Measurements from ENCODE around the gene LRCH1. TPM values are rescaled to one million over a fixed set of nuclear protein-coding genes. Genes with fewer than 3 reads are reported as not detected.

The LRCH1 gene
- total and polyA plus RNA-seq, 5 donors from 2014 or later: 2.6 to 23.5 (median 3.4) TPM

- Histone ChIP-seq H3K27ac (ENCODE audit: insufficient read depth, low read length, poor library complexity, severe bottlenecking) (no peak overlapping the region), H3K9me3 (ENCODE audit: control insufficient read depth in 2 of 2, low read length in 2 of 2) (peaks cover 0 to 5% of the 10 kb centered on the region in 2 experiments), H3K4me3 (ENCODE audit: low read depth, low read length) (no peak overlapping the region), H3K36me3 (ENCODE audit: control insufficient read depth, insufficient read depth, low read length) (no peaks in the 10 kb centered on the region), H3K27me3 (ENCODE audit: control insufficient read depth, insufficient read depth, low read length) (peaks cover 4% of the 10 kb centered on the region), H3K4me1 (ENCODE audit: control insufficient read depth, insufficient read depth, low read length, poor library complexity, severe bottlenecking) (no peaks in the 10 kb centered on the region)
- Mint-ChIP-seq H3K9me3 (peaks cover 0 to 5% (median 0%) of the 10 kb centered on the region in 7 donors), H3K36me3 (no peaks in the 10 kb centered on the region), H3K27ac (no peak overlapping the region), H3K27me3 (peaks cover 31% of the 10 kb centered on the region), H3K4me3 (no peak overlapping the region), H3K4me1 (no peaks in the 10 kb centered on the region)
- no peak for ATAC-seq (ENCODE audit: low read depth in 2 of 2)
- DNase-seq: no peak
Observed at GRCh38 chr13:46519182-46519581, 33.8 kb upstream of the LRCH1 start.

- Histone ChIP-seq H3K36me3 (ENCODE audit: control insufficient read depth, insufficient read depth, low read length) (no peaks in the 10 kb centered on the region), H3K9me3 (ENCODE audit: control insufficient read depth in 2 of 2, low read length in 2 of 2) (peaks cover 0 to 5% of the 10 kb centered on the region in 2 experiments), H3K4me1 (ENCODE audit: control insufficient read depth, insufficient read depth, low read length, poor library complexity, severe bottlenecking) (no peaks in the 10 kb centered on the region), H3K27ac (ENCODE audit: insufficient read depth, low read length, poor library complexity, severe bottlenecking) (no peak overlapping the region), H3K27me3 (ENCODE audit: control insufficient read depth, insufficient read depth, low read length) (peaks cover 8% of the 10 kb centered on the region), H3K4me3 (ENCODE audit: low read depth, low read length) (no peak overlapping the region)
- Mint-ChIP-seq H3K4me3 (no peak overlapping the region), H3K36me3 (no peaks in the 10 kb centered on the region), H3K27me3 (peaks cover 31% of the 10 kb centered on the region), H3K27ac (no peak overlapping the region), H3K4me1 (no peaks in the 10 kb centered on the region), H3K9me3 (peaks cover 0 to 5% (median 0%) of the 10 kb centered on the region in 7 donors)
- DNase-seq (no peak), ATAC-seq (ENCODE audit: low read depth in 2 of 2) (no peak)
Observed at GRCh38 chr13:46520166-46520565, 32.8 kb upstream of the LRCH1 start.

- Histone ChIP-seq H3K4me3 (ENCODE audit: low read depth, low read length) (no peak overlapping the region), H3K36me3 (ENCODE audit: control insufficient read depth, insufficient read depth, low read length) (no peaks in the 10 kb centered on the region), H3K27me3 (ENCODE audit: control insufficient read depth, insufficient read depth, low read length) (peaks cover 13% of the 10 kb centered on the region), H3K4me1 (ENCODE audit: control insufficient read depth, insufficient read depth, low read length, poor library complexity, severe bottlenecking) (no peaks in the 10 kb centered on the region), H3K27ac (ENCODE audit: insufficient read depth, low read length, poor library complexity, severe bottlenecking) (no peak overlapping the region), H3K9me3 (ENCODE audit: control insufficient read depth in 2 of 2, low read length in 2 of 2) (peaks cover 0 to 5% of the 10 kb centered on the region in 2 experiments)
- Mint-ChIP-seq H3K4me1 (no peaks in the 10 kb centered on the region), H3K9me3 (peaks cover 0 to 3% (median 0%) of the 10 kb centered on the region in 7 donors), H3K36me3 (no peaks in the 10 kb centered on the region), H3K27ac (no peak overlapping the region), H3K4me3 (no peak overlapping the region), H3K27me3 (peaks cover 35% of the 10 kb centered on the region)
- DNase-seq (no peak), ATAC-seq (ENCODE audit: low read depth in 2 of 2) (no peak)
Observed at GRCh38 chr13:46521486-46521885, 31.5 kb upstream of the LRCH1 start.

GRCh38 chr13:46521921-46522747 lies 30.8 kb upstream of the LRCH1 start:
- no peak overlapping the region for H3K27ac Mint-ChIP-seq
- H3K27me3 ChIP-seq (ENCODE audit: control insufficient read depth, insufficient read depth, low read length): peaks cover 13% of the 10 kb centered on the region
- no peaks in the 10 kb centered on the region for H3K4me1 Mint-ChIP-seq
- peaks cover 0 to 3% (median 0%) of the 10 kb centered on the region in 7 donors for H3K9me3 Mint-ChIP-seq
- peaks cover 0 to 5% of the 10 kb centered on the region in 2 experiments for H3K9me3 ChIP-seq (ENCODE audit: control insufficient read depth in 2 of 2, low read length in 2 of 2)
- DNase-seq: no peak
- no peaks in the 10 kb centered on the region for H3K4me1 ChIP-seq (ENCODE audit: control insufficient read depth, insufficient read depth, low read length, poor library complexity, severe bottlenecking)
- H3K36me3 Mint-ChIP-seq: no peaks in the 10 kb centered on the region
- H3K4me3 Mint-ChIP-seq: no peak overlapping the region
- ATAC-seq (ENCODE audit: low read depth in 2 of 2): no peak
- H3K4me3 ChIP-seq (ENCODE audit: low read depth, low read length): no peak overlapping the region
- no peak overlapping the region for H3K27ac ChIP-seq (ENCODE audit: insufficient read depth, low read length, poor library complexity, severe bottlenecking)
- peaks cover 32% of the 10 kb centered on the region for H3K27me3 Mint-ChIP-seq
- no peaks in the 10 kb centered on the region for H3K36me3 ChIP-seq (ENCODE audit: control insufficient read depth, insufficient read depth, low read length)

GRCh38 chr13:46522748-46523030 lies 30.3 kb upstream of the LRCH1 start:
- no peak overlapping the region for H3K4me3 Mint-ChIP-seq
- no peak for DNase-seq
- H3K36me3 Mint-ChIP-seq: no peaks in the 10 kb centered on the region
- no peak for ATAC-seq (ENCODE audit: low read depth in 2 of 2)
- peaks cover 9% of the 10 kb centered on the region for H3K27me3 ChIP-seq (ENCODE audit: control insufficient read depth, insufficient read depth, low read length)
- no peak overlapping the region for H3K4me3 ChIP-seq (ENCODE audit: low read depth, low read length)
- no peak overlapping the region for H3K27ac Mint-ChIP-seq
- no peak overlapping the region for H3K27ac ChIP-seq (ENCODE audit: insufficient read depth, low read length, poor library complexity, severe bottlenecking)
- H3K27me3 Mint-ChIP-seq: peaks cover 33% of the 10 kb centered on the region
- peaks cover 0 to 5% of the 10 kb centered on the region in 2 experiments for H3K9me3 ChIP-seq (ENCODE audit: control insufficient read depth in 2 of 2, low read length in 2 of 2)
- no peaks in the 10 kb centered on the region for H3K4me1 Mint-ChIP-seq
- no peaks in the 10 kb centered on the region for H3K4me1 ChIP-seq (ENCODE audit: control insufficient read depth, insufficient read depth, low read length, poor library complexity, severe bottlenecking)
- no peaks in the 10 kb centered on the region for H3K36me3 ChIP-seq (ENCODE audit: control insufficient read depth, insufficient read depth, low read length)
- peaks cover 0 to 3% (median 0%) of the 10 kb centered on the region in 7 donors for H3K9me3 Mint-ChIP-seq

GRCh38 chr13:46523972-46524752 lies 28.8 kb upstream of the LRCH1 start:
- no peak overlapping the region for H3K27ac ChIP-seq (ENCODE audit: insufficient read depth, low read length, poor library complexity, severe bottlenecking)
- no peak overlapping the region for H3K27ac Mint-ChIP-seq
- no peak overlapping the region for H3K4me3 Mint-ChIP-seq
- H3K9me3 Mint-ChIP-seq: peaks cover 0 to 3% (median 0%) of the 10 kb centered on the region in 7 donors
- no peaks in the 10 kb centered on the region for H3K36me3 Mint-ChIP-seq
- DNase-seq (no peak), ATAC-seq (ENCODE audit: low read depth in 2 of 2) (no peak)
- no peak overlapping the region for H3K4me3 ChIP-seq (ENCODE audit: low read depth, low read length)
- H3K27me3 Mint-ChIP-seq: peaks cover 29% of the 10 kb centered on the region
- H3K4me1 Mint-ChIP-seq: no peaks in the 10 kb centered on the region
- H3K4me1 ChIP-seq (ENCODE audit: control insufficient read depth, insufficient read depth, low read length, poor library complexity, severe bottlenecking): no peaks in the 10 kb centered on the region
- H3K36me3 ChIP-seq (ENCODE audit: control insufficient read depth, insufficient read depth, low read length): no peaks in the 10 kb centered on the region
- H3K9me3 ChIP-seq (ENCODE audit: control insufficient read depth in 2 of 2, low read length in 2 of 2): peaks cover 0 to 5% of the 10 kb centered on the region in 2 experiments
- H3K27me3 ChIP-seq (ENCODE audit: control insufficient read depth, insufficient read depth, low read length): peaks cover 9% of the 10 kb centered on the region

- H3K4me3 ChIP-seq (ENCODE audit: low read depth, low read length): no peak overlapping the region
- H3K27ac ChIP-seq (ENCODE audit: insufficient read depth, low read length, poor library complexity, severe bottlenecking): no peak overlapping the region
- H3K36me3 ChIP-seq (ENCODE audit: control insufficient read depth, insufficient read depth, low read length): no peaks in the 10 kb centered on the region
- H3K4me3 Mint-ChIP-seq: no peak overlapping the region
- H3K9me3 Mint-ChIP-seq: peaks cover 0 to 3% (median 0%) of the 10 kb centered on the region in 7 donors
- no peaks in the 10 kb centered on the region for H3K4me1 ChIP-seq (ENCODE audit: control insufficient read depth, insufficient read depth, low read length, poor library complexity, severe bottlenecking)
- no peaks in the 10 kb centered on the region for H3K36me3 Mint-ChIP-seq
- H3K9me3 ChIP-seq (ENCODE audit: control insufficient read depth in 2 of 2, low read length in 2 of 2): peaks cover 0 to 4% of the 10 kb centered on the region in 2 experiments
- DNase-seq (no peak), ATAC-seq (ENCODE audit: low read depth in 2 of 2) (no peak)
- H3K27me3 ChIP-seq (ENCODE audit: control insufficient read depth, insufficient read depth, low read length): peaks cover 12% of the 10 kb centered on the region
- H3K4me1 Mint-ChIP-seq: peaks cover 0 to 4% (median 0%) of the 10 kb centered on the region in 4 donors
- H3K27me3 Mint-ChIP-seq: peaks cover 37% of the 10 kb centered on the region
- H3K27ac Mint-ChIP-seq: no peak overlapping the region
Observed at GRCh38 chr13:46526100-46526735, 26.8 kb upstream of the LRCH1 start.

All from CD4-positive, CD25-positive, alpha-beta regulatory T cell (primary cell).